BJ (cell line): ENCODE measurements around the gene SPTAN1. TPM values are rescaled to one million over a fixed set of nuclear protein-coding genes. Genes with fewer than 3 reads are reported as not detected.

Source experiments
- CTCF ChIA-PET: fragments of 350-600 bp; formaldehyde crosslinking; extraction: SDS; loops from one replicate; lab custom pipeline; 2021; ENCODE audit warnings: antibody characterized with exemption, inconsistent platforms; lab: Yijun Ruan, JAX
- POLR2A ChIA-PET: fragments of 300-600 bp; sonication (Branson Sonifier 250); formaldehyde crosslinking; extraction: SDS; loops from one replicate; lab custom pipeline; 2021; ENCODE audit warnings: antibody characterized with exemption; lab: Charles Lee
- DNase-seq: peaks from one replicate; pipeline ENCODE4 v3.0.0-alpha.2; 2011; ENCODE audit warnings: low read depth
- H3K27me3 ChIP-seq: 2 replicates; pipeline ENCODE4 v1.6.0; 2011; ENCODE audit warnings: low read length; ENCODE audit not compliant: control insufficient read depth, insufficient read depth
- H3K36me3 ChIP-seq: 2 replicates; pipeline ENCODE4 v1.5.1; 2011; ENCODE audit warnings: low read length; ENCODE audit not compliant: control insufficient read depth, insufficient read depth
- H3K4me3 ChIP-seq: 2 replicates; pipeline ENCODE4 v1.5.1; 2011; ENCODE audit warnings: low read depth, mild to moderate bottlenecking, control low read depth, low read length
- CTCF ChIP-seq: IDR thresholded peaks from 2 replicates; pipeline ENCODE4 v1.5.1; 2011; ENCODE audit warnings: low read depth, mild to moderate bottlenecking, control low read depth, inconsistent platforms, low read length, moderate library complexity; ENCODE audit not compliant: insufficient read depth
- polyA plus RNA-seq: library from polyadenylated mRNA; depleted of rRNA; stranded (reverse); fragments of >200 nt; gene quantifications from 2 replicates; pipeline ENCODE4 v1.2.3, GENCODE V29; 2011

The SPTAN1 gene
- polyA plus RNA-seq, 1 experiment = 317 TPM

- no peak overlapping the region for H3K4me3 ChIP-seq
- H3K36me3 ChIP-seq = peaks cover 20% of the 10 kb centered on the region
- ChIA-PET POLR2A (no interaction called here), CTCF (interaction anchor here (1.0 to 1.4 kb wide), 2 partner anchors 9 to 149 kb away, joined by 3 read pairs; no protein-coding TSS in a partner anchor)
- no peak for TF ChIP-seq CTCF
- no peaks in the 10 kb centered on the region for H3K27me3 ChIP-seq
- no peak for DNase-seq
Observed at GRCh38 chr9:128568470-128569078, 16.2 kb downstream of the SPTAN1 start.

GRCh38 chr9:128575469-128575868 lies 23.1 kb downstream of the SPTAN1 start:
- ChIA-PET POLR2A (no interaction called here), CTCF (interaction anchor here (0.7 kb wide), 1 partner anchor 35 kb away, joined by 3 read pairs; no protein-coding TSS in a partner anchor)
- Histone ChIP-seq H3K27me3 (no peaks in the 10 kb centered on the region), H3K4me3 (no peak overlapping the region), H3K36me3 (peaks cover 46% of the 10 kb centered on the region)
- no peak for TF ChIP-seq CTCF
- DNase-seq = no peak

GRCh38 chr9:128575916-128576315 lies 23.5 kb downstream of the SPTAN1 start:
- ChIA-PET POLR2A (no interaction called here), CTCF (no interaction called here)
- DNase-seq = no peak
- peaks cover 50% of the 10 kb centered on the region for H3K36me3 ChIP-seq
- H3K4me3 ChIP-seq = no peak overlapping the region
- H3K27me3 ChIP-seq = no peaks in the 10 kb centered on the region
- no peak for TF ChIP-seq CTCF

GRCh38 chr9:128577206-128577605 lies 24.8 kb downstream of the SPTAN1 start:
- Histone ChIP-seq H3K27me3 (no peaks in the 10 kb centered on the region), H3K4me3 (no peak overlapping the region), H3K36me3 (peaks cover 50% of the 10 kb centered on the region)
- DNase-seq = no peak
- ChIA-PET POLR2A (no interaction called here), CTCF (no interaction called here)
- TF ChIP-seq CTCF = no peak

GRCh38 chr9:128579194-128579593 lies 26.8 kb downstream of the SPTAN1 start:
- Histone ChIP-seq H3K4me3 (no peak overlapping the region), H3K27me3 (no peaks in the 10 kb centered on the region), H3K36me3 (peaks cover 61% of the 10 kb centered on the region)
- POLR2A ChIA-PET = interaction anchor here (0.7 kb wide), 1 partner anchor 54 kb away, joined by 11 read pairs; no protein-coding TSS in a partner anchor
- DNase-seq = no peak
- TF ChIP-seq CTCF = no peak
- CTCF ChIA-PET = no interaction called here
